ENCODE measurements around the gene SLC16A14. TPM values are rescaled to one million over a fixed set of nuclear protein-coding genes. Genes with fewer than 3 reads are reported as not detected.
"Not testable (repeated sequence)": the region's sequence is repeated elsewhere in the genome, so short reads cannot be mapped to it uniquely, and the experiment has no call there.

Gene SLC16A14, protein sequence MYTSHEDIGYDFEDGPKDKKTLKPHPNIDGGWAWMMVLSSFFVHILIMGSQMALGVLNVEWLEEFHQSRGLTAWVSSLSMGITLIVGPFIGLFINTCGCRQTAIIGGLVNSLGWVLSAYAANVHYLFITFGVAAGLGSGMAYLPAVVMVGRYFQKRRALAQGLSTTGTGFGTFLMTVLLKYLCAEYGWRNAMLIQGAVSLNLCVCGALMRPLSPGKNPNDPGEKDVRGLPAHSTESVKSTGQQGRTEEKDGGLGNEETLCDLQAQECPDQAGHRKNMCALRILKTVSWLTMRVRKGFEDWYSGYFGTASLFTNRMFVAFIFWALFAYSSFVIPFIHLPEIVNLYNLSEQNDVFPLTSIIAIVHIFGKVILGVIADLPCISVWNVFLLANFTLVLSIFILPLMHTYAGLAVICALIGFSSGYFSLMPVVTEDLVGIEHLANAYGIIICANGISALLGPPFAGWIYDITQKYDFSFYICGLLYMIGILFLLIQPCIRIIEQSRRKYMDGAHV
- total RNA-seq, result under 0.01 and 0.29 TPM in 2 replicates

DNA sequence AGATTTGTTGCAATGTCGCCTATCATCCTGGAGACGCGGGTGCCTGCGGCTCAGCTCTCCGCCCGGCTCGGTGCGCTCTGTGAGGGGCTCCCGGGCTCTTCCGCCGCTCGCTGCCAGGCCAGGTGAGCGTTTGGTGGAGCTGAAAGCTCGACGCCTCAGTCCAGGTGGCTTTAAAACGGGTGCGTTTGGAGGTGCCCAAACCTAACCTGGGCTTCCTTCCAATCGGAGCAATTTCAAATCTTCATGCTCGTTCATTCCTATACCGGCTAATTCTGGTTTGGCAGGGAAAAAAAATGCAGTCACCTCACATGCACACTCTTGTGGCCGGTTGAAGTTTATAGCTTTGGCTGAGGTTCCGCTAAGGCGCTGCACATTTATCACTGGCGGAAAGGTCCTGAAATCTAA, at the start of gene SLC16A14:
SLC16A14 (minus strand) TSS at position 274 of the 405 bp plus-strand sequence. CDS start 9,572 bp downstream, outside the sequence.
- Histone ChIP-seq H3K4me3 (ENCODE audit: insufficient read depth, low read length) (peak within 1 kb of the TSS; percentile 71), H3K27me3 (ENCODE audit: insufficient read depth, low read length) (peaks cover 12% of the 10 kb centered on the region), H4K20me1 (ENCODE audit: insufficient read depth, low read length) (no peaks in the 10 kb centered on the region), H3K36me3 (ENCODE audit: insufficient read depth, low read length) (no peaks in the 10 kb centered on the region), H3K79me2 (ENCODE audit: insufficient read depth, low read length) (no peaks in the 10 kb centered on the region), H3K4me1 (ENCODE audit: insufficient read depth, low read length) (peaks cover 7% of the 10 kb centered on the region), H3K27ac (ENCODE audit: low read depth, low read length) (no peak within 1 kb of the TSS), H2AFZ (ENCODE audit: low read length) (peak within 1 kb of the TSS; percentile 98), H3K4me2 (ENCODE audit: insufficient read depth, low read length) (peak within 1 kb of the TSS; percentile 98), H3K9me3 (ENCODE audit: low read depth, low read length) (no peaks in the 10 kb centered on the region)
- DNase-seq (ENCODE audit: insufficient read length, low spot score, missing footprints), result peak; percentile 47
- TF ChIP-seq, protein P1, sequence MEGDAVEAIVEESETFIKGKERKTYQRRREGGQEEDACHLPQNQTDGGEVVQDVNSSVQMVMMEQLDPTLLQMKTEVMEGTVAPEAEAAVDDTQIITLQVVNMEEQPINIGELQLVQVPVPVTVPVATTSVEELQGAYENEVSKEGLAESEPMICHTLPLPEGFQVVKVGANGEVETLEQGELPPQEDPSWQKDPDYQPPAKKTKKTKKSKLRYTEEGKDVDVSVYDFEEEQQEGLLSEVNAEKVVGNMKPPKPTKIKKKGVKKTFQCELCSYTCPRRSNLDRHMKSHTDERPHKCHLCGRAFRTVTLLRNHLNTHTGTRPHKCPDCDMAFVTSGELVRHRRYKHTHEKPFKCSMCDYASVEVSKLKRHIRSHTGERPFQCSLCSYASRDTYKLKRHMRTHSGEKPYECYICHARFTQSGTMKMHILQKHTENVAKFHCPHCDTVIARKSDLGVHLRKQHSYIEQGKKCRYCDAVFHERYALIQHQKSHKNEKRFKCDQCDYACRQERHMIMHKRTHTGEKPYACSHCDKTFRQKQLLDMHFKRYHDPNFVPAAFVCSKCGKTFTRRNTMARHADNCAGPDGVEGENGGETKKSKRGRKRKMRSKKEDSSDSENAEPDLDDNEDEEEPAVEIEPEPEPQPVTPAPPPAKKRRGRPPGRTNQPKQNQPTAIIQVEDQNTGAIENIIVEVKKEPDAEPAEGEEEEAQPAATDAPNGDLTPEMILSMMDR (IDR thresholded peaks at IDR 0.05; ENCODE audit: extremely low read depth, low read depth, low read length), result peak; percentile 29

DNA sequence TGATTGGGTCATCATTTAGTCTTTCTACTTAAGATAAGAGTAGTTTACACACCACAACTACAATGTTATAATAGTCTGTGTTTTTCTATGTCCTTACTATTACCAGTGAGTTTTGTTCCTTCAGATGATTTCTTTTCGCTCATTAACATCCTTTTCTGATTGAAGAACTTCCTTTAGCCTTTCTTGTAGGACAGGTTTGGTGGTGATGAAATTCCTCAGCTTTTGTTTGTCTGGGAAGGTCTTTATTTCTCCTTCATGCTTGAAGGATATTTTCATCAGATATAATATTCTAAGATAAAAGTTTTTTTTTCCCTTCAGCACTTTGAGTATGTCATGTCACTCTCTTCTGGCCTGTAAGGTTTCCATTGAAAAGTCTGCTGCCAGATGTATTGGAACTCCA, 38.0 kb upstream of the SLC16A14 start:
- no peak overlapping the region for H3K4me3 ChIP-seq (ENCODE audit: insufficient read depth, low read length)
- TF ChIP-seq, protein P1 (IDR thresholded peaks at IDR 0.05; ENCODE audit: extremely low read depth, low read depth, low read length), result no peak
- DNase-seq (ENCODE audit: insufficient read length, low spot score, missing footprints), result no peak

DNA sequence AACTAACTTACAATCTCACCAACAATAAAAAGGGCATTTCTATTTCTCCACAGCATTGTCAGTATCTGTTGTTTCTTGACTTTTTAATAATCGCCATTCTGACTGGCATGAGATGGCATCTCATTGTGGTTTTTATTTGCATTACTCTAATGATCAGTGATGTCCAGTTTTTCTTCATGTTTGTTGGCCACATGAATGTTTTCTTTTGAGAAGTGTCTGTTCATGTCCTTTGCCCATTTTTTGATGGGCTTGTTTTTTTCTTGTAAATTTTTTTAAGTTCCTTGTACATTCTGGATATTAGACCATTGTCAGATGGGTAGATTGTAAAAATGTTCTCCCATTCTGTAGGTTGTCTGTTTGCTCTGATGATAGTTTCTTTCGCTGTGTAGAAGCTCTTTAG, 33.2 kb upstream of the SLC16A14 start:
- H3K27ac ChIP-seq (ENCODE audit: low read depth, low read length); H4K20me1 ChIP-seq (ENCODE audit: insufficient read depth, low read length): not testable (repeated sequence)

More for the DNA sequence above, 38.0 kb upstream of the SLC16A14 start:
- H2AFZ ChIP-seq (ENCODE audit: low read length), result no peak overlapping the region
- no peaks in the 10 kb centered on the region for H3K9me3 ChIP-seq (ENCODE audit: low read depth, low read length)
- H3K4me1 ChIP-seq (ENCODE audit: insufficient read depth, low read length), result no peaks in the 10 kb centered on the region
- H3K79me2 ChIP-seq (ENCODE audit: insufficient read depth, low read length), result no peaks in the 10 kb centered on the region
- no peaks in the 10 kb centered on the region for H3K27me3 ChIP-seq (ENCODE audit: insufficient read depth, low read length)
- no peak overlapping the region for H3K4me2 ChIP-seq (ENCODE audit: insufficient read depth, low read length)
- H3K36me3 ChIP-seq (ENCODE audit: insufficient read depth, low read length), result no peaks in the 10 kb centered on the region
- no peak overlapping the region for H3K27ac ChIP-seq (ENCODE audit: low read depth, low read length)
- no peaks in the 10 kb centered on the region for H4K20me1 ChIP-seq (ENCODE audit: insufficient read depth, low read length)

DNA sequence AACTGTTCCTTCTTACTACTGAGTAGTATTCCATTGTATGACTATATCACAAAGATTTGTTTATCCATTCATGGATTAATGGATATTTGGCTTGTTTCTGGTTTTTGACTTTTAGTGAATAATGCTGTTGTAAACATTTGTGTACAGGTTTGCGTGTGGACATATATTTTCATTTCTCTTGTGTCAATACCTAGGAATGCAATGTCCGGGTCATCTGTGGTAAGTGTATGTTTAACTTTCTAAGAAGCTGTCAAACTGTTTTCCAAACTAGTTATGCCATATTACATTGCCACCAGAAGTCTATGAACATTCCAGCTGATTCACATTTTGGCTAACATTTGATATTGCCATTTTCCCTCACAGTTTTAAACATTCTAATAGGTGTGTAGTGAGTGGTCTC, 29.1 kb upstream of the SLC16A14 start:
- no peaks in the 10 kb centered on the region for H3K79me2 ChIP-seq (ENCODE audit: insufficient read depth, low read length)
- no peaks in the 10 kb centered on the region for H3K36me3 ChIP-seq (ENCODE audit: insufficient read depth, low read length)
- TF ChIP-seq, protein P1 (IDR thresholded peaks at IDR 0.05; ENCODE audit: extremely low read depth, low read depth, low read length), result no peak
- no peak overlapping the region for H3K27ac ChIP-seq (ENCODE audit: low read depth, low read length)
- H3K4me2 ChIP-seq (ENCODE audit: insufficient read depth, low read length), result no peak overlapping the region
- no peaks in the 10 kb centered on the region for H3K27me3 ChIP-seq (ENCODE audit: insufficient read depth, low read length)
- no peaks in the 10 kb centered on the region for H3K4me1 ChIP-seq (ENCODE audit: insufficient read depth, low read length)
- no peak overlapping the region for H3K4me3 ChIP-seq (ENCODE audit: insufficient read depth, low read length)
- H3K9me3 ChIP-seq (ENCODE audit: low read depth, low read length), result no peaks in the 10 kb centered on the region
- DNase-seq (ENCODE audit: insufficient read length, low spot score, missing footprints), result no peak
- H2AFZ ChIP-seq (ENCODE audit: low read length), result no peak overlapping the region
- no peaks in the 10 kb centered on the region for H4K20me1 ChIP-seq (ENCODE audit: insufficient read depth, low read length)

More for the DNA sequence above, 33.2 kb upstream of the SLC16A14 start:
- not testable (repeated sequence) for H2AFZ ChIP-seq (ENCODE audit: low read length); H3K27me3 ChIP-seq (ENCODE audit: insufficient read depth, low read length); H3K79me2 ChIP-seq (ENCODE audit: insufficient read depth, low read length); H3K4me3 ChIP-seq (ENCODE audit: insufficient read depth, low read length); H3K36me3 ChIP-seq (ENCODE audit: insufficient read depth, low read length); H3K4me2 ChIP-seq (ENCODE audit: insufficient read depth, low read length); DNase-seq (ENCODE audit: insufficient read length, low spot score, missing footprints); H3K9me3 ChIP-seq (ENCODE audit: low read depth, low read length); H3K4me1 ChIP-seq (ENCODE audit: insufficient read depth, low read length)

Measured in osteoblast (primary cell).